ENCODE data around the gene HEXIM1.

DNA sequence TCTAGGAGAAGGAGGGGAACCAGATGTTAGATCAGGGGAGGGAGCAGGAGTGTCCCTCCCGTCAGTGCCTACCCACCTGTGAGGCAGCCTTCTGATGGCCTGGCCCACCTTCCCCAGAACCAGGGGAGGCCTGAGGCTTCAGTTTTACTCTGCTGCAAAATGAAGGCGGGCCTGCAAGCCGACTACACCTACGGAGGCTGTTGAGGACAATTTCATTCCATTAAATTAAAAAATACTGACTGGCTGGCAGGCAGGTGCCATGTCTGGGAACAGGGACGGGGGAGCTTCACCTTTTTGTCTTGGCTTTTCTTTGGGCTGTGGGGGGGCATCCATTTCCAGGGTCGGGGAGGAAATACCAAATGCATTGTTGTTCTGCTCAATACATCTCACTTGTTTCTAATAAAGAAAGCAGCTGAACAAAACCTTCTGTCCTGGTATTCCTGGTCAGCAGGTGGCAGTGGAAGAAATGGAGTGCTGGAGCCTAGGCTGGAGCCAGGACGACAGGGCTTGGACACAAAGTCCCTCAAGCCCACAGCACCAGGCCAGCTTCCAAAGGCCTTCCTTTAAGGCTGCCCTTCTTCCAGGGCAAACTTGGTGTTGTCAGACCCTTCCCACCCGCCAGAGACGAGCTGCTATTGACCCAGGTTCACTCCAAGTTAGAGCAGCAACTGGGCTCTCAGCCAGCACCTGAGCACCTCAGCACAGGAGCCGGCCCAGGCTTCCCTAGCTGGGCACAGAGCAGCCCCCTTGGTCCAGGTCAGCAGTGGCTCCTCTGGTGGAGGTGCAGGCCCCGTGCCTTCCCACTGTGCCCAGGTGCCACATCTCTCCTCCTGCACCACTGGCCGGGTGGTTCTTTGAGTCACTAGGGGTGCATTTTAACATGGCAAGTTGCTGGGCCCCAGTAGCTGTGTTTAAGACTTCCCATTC, 39.4 kb upstream of the HEXIM1 start:
- no peak for TF ChIP-seq POLR2A (IDR thresholded peaks at IDR 0.05; ENCODE audit: low read depth, low read length)
- TF ChIP-seq POLR2AphosphoS5 (IDR thresholded peaks at IDR 0.05; ENCODE audit: low read depth, low read length), result no peak
- no peak for TF ChIP-seq TAF1 (IDR thresholded peaks at IDR 0.05; ENCODE audit: borderline replicate concordance, low read depth, low read length)
